Panc1 (cell line): ENCODE results near the gene GUK1. TPM values are rescaled to one million over a fixed set of nuclear protein-coding genes. Genes with fewer than 3 reads are reported as not detected.

Experiments
- ATAC-seq: fragments of 200-7000 bp; cut with Tn5 transposase; 2 replicates; pipeline ENCODE4 v1.9.1; 2020; ENCODE audit warnings: mild to moderate bottlenecking, moderate library complexity
- BruUV-seq: library from RNA; stranded (reverse); fragments of 400-500 nt; replicated peaks from 2 replicates; lab custom pipeline; 2021; lab: Mats Ljungman, UMichigan
- CTCF ChIA-PET: fragments of 300-600 bp; sonication (Branson Sonifier 250); formaldehyde crosslinking; loops from one replicate; lab custom pipeline; 2022; ENCODE audit warnings: antibody characterized with exemption; lab: Charles Lee
- POLR2A ChIA-PET: fragments of 300-600 bp; sonication (Branson Sonifier 250); formaldehyde crosslinking; loops from one replicate; lab custom pipeline; 2022; ENCODE audit warnings: antibody characterized with exemption; lab: Charles Lee
- DNase-seq: peaks from one replicate; pipeline ENCODE4 v3.0.0-alpha.2; 2010; ENCODE audit warnings: low read depth, low spot score
- H3K27ac ChIP-seq: 2 replicates; pipeline ENCODE4 v1.5.1; 2011; ENCODE audit warnings: mild to moderate bottlenecking, low read length, inconsistent platforms
- H3K27me3 ChIP-seq: fragments of 200-500 bp; sonication (Bioruptor generic); 2 replicates; pipeline ENCODE4 v1.6.0; 2014; ENCODE audit warnings: low read length, inconsistent platforms; ENCODE audit not compliant: control insufficient read depth, insufficient read depth
- H3K36me3 ChIP-seq: fragments of 200-500 bp; sonication (Bioruptor generic); 2 replicates; pipeline ENCODE4 v1.5.1; 2014; ENCODE audit warnings: inconsistent platforms, mild to moderate bottlenecking, low read length, moderate library complexity; ENCODE audit not compliant: control insufficient read depth, insufficient read depth
- H3K4me1 ChIP-seq: 2 replicates; pipeline ENCODE4 v1.5.1; 2011; ENCODE audit warnings: inconsistent platforms, mild to moderate bottlenecking, low read length, moderate library complexity; ENCODE audit not compliant: control insufficient read depth, insufficient read depth
- H3K4me3 ChIP-seq, 2 experiments: 2 replicates each; pipeline ENCODE4 v1.5.1; 2011 to 2012; ENCODE audit warnings: low read depth in 2 of 2, low read length in 2 of 2, mild to moderate bottlenecking in 2 of 2, inconsistent platforms in 1 of 2, moderate library complexity in 1 of 2
- H3K9me3 ChIP-seq: fragments of 200-500 bp; sonication (Bioruptor generic); 2 replicates; pipeline ENCODE4 v1.5.1; 2014; ENCODE audit warnings: low read depth, mild to moderate bottlenecking, inconsistent platforms, low read length, moderate library complexity; ENCODE audit not compliant: control insufficient read depth, insufficient read depth
- POLR2AphosphoS5 ChIP-seq: IDR thresholded peaks from 2 replicates; pipeline ENCODE4 v1.6.1; 2012; ENCODE audit warnings: mild to moderate bottlenecking, low read depth, low read length, moderate library complexity
- SIN3A ChIP-seq: IDR thresholded peaks from 2 replicates; pipeline ENCODE4 v1.6.1; 2012; ENCODE audit warnings: low read depth, mild to moderate bottlenecking, low read length, moderate library complexity, borderline replicate concordance; ENCODE audit not compliant: insufficient read depth
- TCF7L2 ChIP-seq: IDR thresholded peaks from 2 replicates; pipeline ENCODE4 v1.6.1; 2011; ENCODE audit warnings: mild to moderate bottlenecking, low read depth, low read length, inconsistent platforms
- in situ Hi-C: cut with HindIII; loops from 2 replicates; pipeline ENCODE4 v1.10.0; 2016; ENCODE audit warnings: low sequenced_read_pairs, low pct_unique_long_range_greater_than_20kb
- intact Hi-C: fragments of 100-400 bp; cut with micrococcal nuclease; formaldehyde crosslinking; loops from one replicate; pipeline ENCODE4 v1.10.0; 2022; ENCODE audit not compliant: unreplicated experiment
- total RNA-seq: library from RNA; stranded (reverse); gene quantifications from one replicate; pipeline ENCODE4 v1.2.1, GENCODE V29; 2021; ENCODE audit not compliant: unreplicated experiment
- TF ChIP-seq, protein P1 (sequence below): fragments of 450-650 bp; IDR thresholded peaks from 2 replicates; pipeline ENCODE4 v1.5.1; 2017; ENCODE audit warnings: mild to moderate bottlenecking
- TF ChIP-seq, protein P2 (sequence below), 2 experiments: IDR thresholded peaks; 2 replicates each; pipeline ENCODE4 v1.6.1; 2011 to 2012; ENCODE audit warnings: low read depth in 2 of 2, control low read depth in 1 of 2, low read length in 1 of 2, mild to moderate bottlenecking in 1 of 2, moderate library complexity in 1 of 2; ENCODE audit not compliant: insufficient read depth in 1 of 2

The GUK1 gene
- total RNA-seq, 1 experiment from 2014 or later = 188 TPM

- H3K9me3 ChIP-seq = no peaks in the 10 kb centered on the region
- no peaks in the 10 kb centered on the region for H3K27me3 ChIP-seq
- intact Hi-C loops = no loop called here
- no peak overlapping the region for H3K27ac ChIP-seq
- no peaks in the 10 kb centered on the region for H3K36me3 ChIP-seq
- DNase-seq = no peak
- no peak for ATAC-seq
- ChIA-PET POLR2A (no interaction called here), CTCF (no interaction called here)
- in situ Hi-C loops = no loop called here
- TF ChIP-seq SIN3A = no peak
- TF ChIP-seq, protein P1, sequence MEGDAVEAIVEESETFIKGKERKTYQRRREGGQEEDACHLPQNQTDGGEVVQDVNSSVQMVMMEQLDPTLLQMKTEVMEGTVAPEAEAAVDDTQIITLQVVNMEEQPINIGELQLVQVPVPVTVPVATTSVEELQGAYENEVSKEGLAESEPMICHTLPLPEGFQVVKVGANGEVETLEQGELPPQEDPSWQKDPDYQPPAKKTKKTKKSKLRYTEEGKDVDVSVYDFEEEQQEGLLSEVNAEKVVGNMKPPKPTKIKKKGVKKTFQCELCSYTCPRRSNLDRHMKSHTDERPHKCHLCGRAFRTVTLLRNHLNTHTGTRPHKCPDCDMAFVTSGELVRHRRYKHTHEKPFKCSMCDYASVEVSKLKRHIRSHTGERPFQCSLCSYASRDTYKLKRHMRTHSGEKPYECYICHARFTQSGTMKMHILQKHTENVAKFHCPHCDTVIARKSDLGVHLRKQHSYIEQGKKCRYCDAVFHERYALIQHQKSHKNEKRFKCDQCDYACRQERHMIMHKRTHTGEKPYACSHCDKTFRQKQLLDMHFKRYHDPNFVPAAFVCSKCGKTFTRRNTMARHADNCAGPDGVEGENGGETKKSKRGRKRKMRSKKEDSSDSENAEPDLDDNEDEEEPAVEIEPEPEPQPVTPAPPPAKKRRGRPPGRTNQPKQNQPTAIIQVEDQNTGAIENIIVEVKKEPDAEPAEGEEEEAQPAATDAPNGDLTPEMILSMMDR = no peak
- TF ChIP-seq, protein P2, sequence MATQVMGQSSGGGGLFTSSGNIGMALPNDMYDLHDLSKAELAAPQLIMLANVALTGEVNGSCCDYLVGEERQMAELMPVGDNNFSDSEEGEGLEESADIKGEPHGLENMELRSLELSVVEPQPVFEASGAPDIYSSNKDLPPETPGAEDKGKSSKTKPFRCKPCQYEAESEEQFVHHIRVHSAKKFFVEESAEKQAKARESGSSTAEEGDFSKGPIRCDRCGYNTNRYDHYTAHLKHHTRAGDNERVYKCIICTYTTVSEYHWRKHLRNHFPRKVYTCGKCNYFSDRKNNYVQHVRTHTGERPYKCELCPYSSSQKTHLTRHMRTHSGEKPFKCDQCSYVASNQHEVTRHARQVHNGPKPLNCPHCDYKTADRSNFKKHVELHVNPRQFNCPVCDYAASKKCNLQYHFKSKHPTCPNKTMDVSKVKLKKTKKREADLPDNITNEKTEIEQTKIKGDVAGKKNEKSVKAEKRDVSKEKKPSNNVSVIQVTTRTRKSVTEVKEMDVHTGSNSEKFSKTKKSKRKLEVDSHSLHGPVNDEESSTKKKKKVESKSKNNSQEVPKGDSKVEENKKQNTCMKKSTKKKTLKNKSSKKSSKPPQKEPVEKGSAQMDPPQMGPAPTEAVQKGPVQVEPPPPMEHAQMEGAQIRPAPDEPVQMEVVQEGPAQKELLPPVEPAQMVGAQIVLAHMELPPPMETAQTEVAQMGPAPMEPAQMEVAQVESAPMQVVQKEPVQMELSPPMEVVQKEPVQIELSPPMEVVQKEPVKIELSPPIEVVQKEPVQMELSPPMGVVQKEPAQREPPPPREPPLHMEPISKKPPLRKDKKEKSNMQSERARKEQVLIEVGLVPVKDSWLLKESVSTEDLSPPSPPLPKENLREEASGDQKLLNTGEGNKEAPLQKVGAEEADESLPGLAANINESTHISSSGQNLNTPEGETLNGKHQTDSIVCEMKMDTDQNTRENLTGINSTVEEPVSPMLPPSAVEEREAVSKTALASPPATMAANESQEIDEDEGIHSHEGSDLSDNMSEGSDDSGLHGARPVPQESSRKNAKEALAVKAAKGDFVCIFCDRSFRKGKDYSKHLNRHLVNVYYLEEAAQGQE (IDR thresholded peaks at IDR 0.05; ENCODE audit: insufficient read depth in 1 of 2, low read depth in 2 of 2, low read length in 1 of 2) = no peak
- H3K4me3 ChIP-seq = no peak overlapping the region
- no peaks in the 10 kb centered on the region for H3K4me1 ChIP-seq
- no TSS peak for BruUV-seq
Measured at GRCh38 chr1:228190182-228190581, 50.1 kb downstream of the GUK1 start.

- CTCF ChIA-PET = no interaction called here
- Histone ChIP-seq H3K9me3 (no peaks in the 10 kb centered on the region), H3K27ac (no peak overlapping the region), H3K27me3 (no peaks in the 10 kb centered on the region), H3K36me3 (no peaks in the 10 kb centered on the region), H3K4me3 (no peak overlapping the region), H3K4me1 (no peaks in the 10 kb centered on the region)
- POLR2A ChIA-PET = no interaction called here
- TF ChIP-seq SIN3A (no peak), POLR2AphosphoS5 (no peak), TCF7L2 (no peak)
- TF ChIP-seq, protein P2 (IDR thresholded peaks at IDR 0.05; ENCODE audit: insufficient read depth in 1 of 2, low read depth in 2 of 2, low read length in 1 of 2) = no peak
- TF ChIP-seq, protein P1 = no peak
- in situ Hi-C loops (no loop called here), intact Hi-C loops (loop anchor here (1.0 kb wide), 1 partner anchor 59 kb away; no protein-coding TSS in a partner anchor)
- no peak for ATAC-seq
- DNase-seq = no peak
- no TSS peak for BruUV-seq
Measured at GRCh38 chr1:228190778-228191177, 50.7 kb downstream of the GUK1 start.
